WTC11 (cell line): ENCODE results near the gene TOR1A.

ENCODE experiments used
- AR ChIP-seq: fragments of 250-450 bp; sonication (Bioruptor Pico); IDR thresholded peaks from 2 replicates; pipeline ENCODE4 v1.9.0; 2021; ENCODE audit warnings: mild to moderate bottlenecking
- CREB1 ChIP-seq: sonication (generic); formaldehyde crosslinking; IDR thresholded peaks from 2 replicates; pipeline ENCODE4 v1.8.0; 2023; ENCODE audit warnings: mild to moderate bottlenecking, missing genetic modification reagents
- NFE2L1 ChIP-seq: sonication (generic); formaldehyde crosslinking; IDR thresholded peaks from 2 replicates; pipeline ENCODE4 v1.8.1; 2023; ENCODE audit warnings: missing genetic modification reagents
- SMAD3 ChIP-seq: sonication (generic); formaldehyde crosslinking; IDR thresholded peaks from 2 replicates; pipeline ENCODE4 v1.8.0; 2022; ENCODE audit warnings: missing genetic modification reagents, mild to moderate bottlenecking, borderline replicate concordance
- TEAD1 ChIP-seq: sonication (generic); formaldehyde crosslinking; IDR thresholded peaks from 2 replicates; pipeline ENCODE4 v1.8.0; 2022; ENCODE audit warnings: mild to moderate bottlenecking, missing genetic modification reagents
- ZBTB21 ChIP-seq: sonication (generic); formaldehyde crosslinking; IDR thresholded peaks from 2 replicates; pipeline ENCODE4 v1.8.1; 2023; ENCODE audit warnings: mild to moderate bottlenecking, missing genetic modification reagents, borderline replicate concordance
- ZNF232 ChIP-seq: sonication (generic); formaldehyde crosslinking; IDR thresholded peaks from 2 replicates; pipeline ENCODE4 v1.8.0; 2022; ENCODE audit warnings: mild to moderate bottlenecking, missing genetic modification reagents
- TF ChIP-seq, protein P1 (sequence below): fragments of 200-600 bp; IDR thresholded peaks from 2 replicates; pipeline ENCODE4 v1.8.0; 2022; ENCODE audit warnings: antibody characterized with exemption
- TF ChIP-seq, protein P2 (sequence below): sonication (generic); formaldehyde crosslinking; IDR thresholded peaks from 2 replicates; pipeline ENCODE4 v1.8.0; 2022; ENCODE audit warnings: mild to moderate bottlenecking, missing genetic modification reagents
- TF ChIP-seq, protein P3 (sequence below): sonication (generic); formaldehyde crosslinking; IDR thresholded peaks from 2 replicates; pipeline ENCODE4 v1.8.1; 2023; ENCODE audit warnings: mild to moderate bottlenecking, missing genetic modification reagents, borderline replicate concordance

DNA sequence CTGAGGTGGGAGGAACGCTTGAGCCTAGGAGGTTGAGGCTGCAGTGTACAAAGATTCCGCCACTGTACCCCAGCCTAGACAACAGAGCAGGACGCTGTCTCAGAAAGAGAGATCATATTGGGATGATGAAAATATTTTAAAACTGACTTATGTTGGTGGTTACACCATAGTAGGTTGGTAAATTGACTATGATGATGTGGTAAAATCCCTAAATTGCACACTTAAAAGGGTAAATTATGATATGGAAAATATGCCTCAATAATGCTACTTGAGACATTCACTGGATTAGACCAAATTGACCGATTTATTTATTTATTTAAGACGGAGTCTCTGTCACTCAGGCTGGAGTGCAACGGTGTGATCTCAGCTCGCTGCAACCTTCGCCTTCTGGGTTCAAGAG, 42.8 kb downstream of the TOR1A start:
- TF ChIP-seq SMAD3 (no peak), ZNF232 (no peak), ZBTB21 (CRISPR knock-in tag) (no peak), AR (no peak), TEAD1 (no peak), CREB1 (CRISPR knock-in tag) (no peak), NFE2L1 (CRISPR knock-in tag) (no peak)
- TF ChIP-seq, protein P1, sequence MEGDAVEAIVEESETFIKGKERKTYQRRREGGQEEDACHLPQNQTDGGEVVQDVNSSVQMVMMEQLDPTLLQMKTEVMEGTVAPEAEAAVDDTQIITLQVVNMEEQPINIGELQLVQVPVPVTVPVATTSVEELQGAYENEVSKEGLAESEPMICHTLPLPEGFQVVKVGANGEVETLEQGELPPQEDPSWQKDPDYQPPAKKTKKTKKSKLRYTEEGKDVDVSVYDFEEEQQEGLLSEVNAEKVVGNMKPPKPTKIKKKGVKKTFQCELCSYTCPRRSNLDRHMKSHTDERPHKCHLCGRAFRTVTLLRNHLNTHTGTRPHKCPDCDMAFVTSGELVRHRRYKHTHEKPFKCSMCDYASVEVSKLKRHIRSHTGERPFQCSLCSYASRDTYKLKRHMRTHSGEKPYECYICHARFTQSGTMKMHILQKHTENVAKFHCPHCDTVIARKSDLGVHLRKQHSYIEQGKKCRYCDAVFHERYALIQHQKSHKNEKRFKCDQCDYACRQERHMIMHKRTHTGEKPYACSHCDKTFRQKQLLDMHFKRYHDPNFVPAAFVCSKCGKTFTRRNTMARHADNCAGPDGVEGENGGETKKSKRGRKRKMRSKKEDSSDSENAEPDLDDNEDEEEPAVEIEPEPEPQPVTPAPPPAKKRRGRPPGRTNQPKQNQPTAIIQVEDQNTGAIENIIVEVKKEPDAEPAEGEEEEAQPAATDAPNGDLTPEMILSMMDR, result no peak
- TF ChIP-seq, protein P2, sequence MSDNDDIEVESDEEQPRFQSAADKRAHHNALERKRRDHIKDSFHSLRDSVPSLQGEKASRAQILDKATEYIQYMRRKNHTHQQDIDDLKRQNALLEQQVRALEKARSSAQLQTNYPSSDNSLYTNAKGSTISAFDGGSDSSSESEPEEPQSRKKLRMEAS, result no peak
- TF ChIP-seq, protein P3, sequence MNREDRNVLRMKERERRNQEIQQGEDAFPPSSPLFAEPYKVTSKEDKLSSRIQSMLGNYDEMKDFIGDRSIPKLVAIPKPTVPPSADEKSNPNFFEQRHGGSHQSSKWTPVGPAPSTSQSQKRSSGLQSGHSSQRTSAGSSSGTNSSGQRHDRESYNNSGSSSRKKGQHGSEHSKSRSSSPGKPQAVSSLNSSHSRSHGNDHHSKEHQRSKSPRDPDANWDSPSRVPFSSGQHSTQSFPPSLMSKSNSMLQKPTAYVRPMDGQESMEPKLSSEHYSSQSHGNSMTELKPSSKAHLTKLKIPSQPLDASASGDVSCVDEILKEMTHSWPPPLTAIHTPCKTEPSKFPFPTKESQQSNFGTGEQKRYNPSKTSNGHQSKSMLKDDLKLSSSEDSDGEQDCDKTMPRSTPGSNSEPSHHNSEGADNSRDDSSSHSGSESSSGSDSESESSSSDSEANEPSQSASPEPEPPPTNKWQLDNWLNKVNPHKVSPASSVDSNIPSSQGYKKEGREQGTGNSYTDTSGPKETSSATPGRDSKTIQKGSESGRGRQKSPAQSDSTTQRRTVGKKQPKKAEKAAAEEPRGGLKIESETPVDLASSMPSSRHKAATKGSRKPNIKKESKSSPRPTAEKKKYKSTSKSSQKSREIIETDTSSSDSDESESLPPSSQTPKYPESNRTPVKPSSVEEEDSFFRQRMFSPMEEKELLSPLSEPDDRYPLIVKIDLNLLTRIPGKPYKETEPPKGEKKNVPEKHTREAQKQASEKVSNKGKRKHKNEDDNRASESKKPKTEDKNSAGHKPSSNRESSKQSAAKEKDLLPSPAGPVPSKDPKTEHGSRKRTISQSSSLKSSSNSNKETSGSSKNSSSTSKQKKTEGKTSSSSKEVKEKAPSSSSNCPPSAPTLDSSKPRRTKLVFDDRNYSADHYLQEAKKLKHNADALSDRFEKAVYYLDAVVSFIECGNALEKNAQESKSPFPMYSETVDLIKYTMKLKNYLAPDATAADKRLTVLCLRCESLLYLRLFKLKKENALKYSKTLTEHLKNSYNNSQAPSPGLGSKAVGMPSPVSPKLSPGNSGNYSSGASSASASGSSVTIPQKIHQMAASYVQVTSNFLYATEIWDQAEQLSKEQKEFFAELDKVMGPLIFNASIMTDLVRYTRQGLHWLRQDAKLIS, result no peak
